NCI-H1048 (cell line): ENCODE measurements around the gene NCAPD2.
"Not testable (repeated sequence)": the region's sequence is repeated elsewhere in the genome, so short reads cannot be mapped to it uniquely, and the experiment has no call there.

Experiments
- DNase-seq: peaks from one replicate; lab custom pipeline; 2025; lab: John Stamatoyannopoulos, UW

The NCAPD2 gene

DNA sequence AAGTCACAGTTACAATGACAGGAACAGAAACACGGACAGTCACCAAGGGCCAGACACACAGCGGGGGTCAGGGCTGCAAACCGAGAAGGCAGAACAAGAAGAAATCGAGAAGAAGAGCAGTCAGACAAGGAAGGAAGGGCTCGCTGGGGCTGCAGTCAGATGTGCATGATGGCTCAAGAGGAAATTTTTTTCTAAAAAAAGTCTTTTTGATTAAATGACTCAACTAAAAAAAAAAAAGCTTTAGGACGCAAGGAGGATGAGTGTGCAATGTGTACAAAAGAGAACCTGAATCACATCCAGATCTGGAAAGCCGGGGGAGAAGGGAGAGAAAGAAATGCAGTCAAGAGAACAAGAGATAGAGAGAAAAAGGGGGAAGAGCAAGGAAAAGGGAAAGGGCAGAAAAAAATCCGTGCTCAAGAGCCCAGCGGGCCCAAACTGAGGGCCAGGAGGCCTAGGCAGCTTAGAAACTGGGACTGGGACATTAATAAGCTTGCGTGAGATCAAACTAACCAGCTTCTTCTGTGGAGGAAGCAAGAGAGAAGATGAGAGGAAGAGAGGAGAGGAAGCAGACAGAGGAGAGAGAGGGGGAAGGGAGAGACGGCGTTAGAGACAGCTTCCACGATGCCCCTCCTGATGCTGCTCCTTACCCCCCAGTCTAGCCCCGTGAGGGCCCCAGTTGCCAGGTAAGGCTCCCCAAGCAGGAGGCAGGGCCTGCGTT, 55.2 kb downstream of the NCAPD2 start:
- no peak for DNase-seq

DNA sequence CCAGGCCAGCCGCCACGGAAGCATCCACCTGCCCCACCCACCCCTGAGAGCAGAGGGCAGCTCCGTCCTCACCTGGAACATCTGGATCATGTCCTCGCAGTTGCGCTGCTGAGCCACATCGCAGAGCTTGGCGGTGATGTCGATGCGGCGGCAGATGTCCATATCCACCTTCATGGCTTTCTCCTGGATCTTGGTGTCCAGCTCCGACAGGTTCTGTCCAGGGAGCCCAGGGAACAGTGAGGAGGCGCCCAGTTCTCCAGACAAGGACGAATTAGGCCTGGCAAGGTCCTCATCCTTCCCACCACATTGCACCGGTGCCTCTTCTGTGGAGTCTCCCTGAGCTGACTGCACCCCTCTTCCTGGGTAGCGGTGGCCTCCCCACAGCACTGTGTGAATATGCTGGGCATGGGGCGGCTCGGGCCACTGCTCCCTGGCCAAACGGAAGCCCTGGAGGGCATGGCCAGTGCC, 55.8 kb downstream of the NCAPD2 start:
- DNase-seq, result no peak

DNA sequence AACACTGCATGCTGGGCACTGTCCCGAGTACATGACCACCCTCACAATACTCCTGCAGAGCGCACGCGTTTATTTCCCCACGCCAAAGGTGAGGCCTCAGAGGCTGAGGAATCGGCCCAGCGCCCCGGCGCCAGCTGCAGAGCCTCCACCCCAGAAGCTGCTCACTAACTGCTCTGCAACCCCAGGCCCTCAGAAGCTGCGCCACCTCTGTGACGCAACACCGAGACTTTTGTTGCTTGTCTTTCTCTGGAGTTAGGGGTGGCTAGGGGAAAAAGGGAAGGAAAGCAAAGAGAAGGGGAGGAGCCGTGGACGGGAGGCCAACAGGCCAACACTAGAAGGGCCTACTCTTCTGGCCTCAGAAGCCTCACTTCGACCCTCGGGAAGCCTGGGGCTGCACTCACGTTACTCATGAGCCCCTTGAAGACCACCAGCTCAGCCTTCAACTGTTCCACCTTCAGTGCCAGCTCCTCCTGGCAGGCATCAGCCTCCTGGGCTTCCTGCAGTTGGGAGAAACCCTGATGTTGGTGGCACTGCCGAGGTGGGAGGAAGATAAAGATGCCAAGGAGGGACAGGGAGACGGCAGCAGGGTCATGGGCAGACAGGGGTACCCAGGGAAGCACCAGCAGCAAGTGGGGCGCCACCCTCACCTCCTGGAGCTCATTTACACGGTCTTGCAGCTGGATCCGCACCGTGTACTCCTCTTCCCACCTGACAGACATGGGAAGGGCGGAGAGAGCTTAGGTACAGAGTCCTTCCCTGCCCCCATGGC, 56.6 kb downstream of the NCAPD2 start:
- no peak for DNase-seq

- DNase-seq, result no peak
These were observed 57.2 kb downstream of the NCAPD2 start for GRCh38 chr12:6551063-6551461.

GRCh38 chr12:6551496-6552139, 57.7 kb downstream of the NCAPD2 start:
- DNase-seq, result no peak

- no peak for DNase-seq
These were observed 58.2 kb downstream of the NCAPD2 start for GRCh38 chr12:6552140-6552551.

DNA sequence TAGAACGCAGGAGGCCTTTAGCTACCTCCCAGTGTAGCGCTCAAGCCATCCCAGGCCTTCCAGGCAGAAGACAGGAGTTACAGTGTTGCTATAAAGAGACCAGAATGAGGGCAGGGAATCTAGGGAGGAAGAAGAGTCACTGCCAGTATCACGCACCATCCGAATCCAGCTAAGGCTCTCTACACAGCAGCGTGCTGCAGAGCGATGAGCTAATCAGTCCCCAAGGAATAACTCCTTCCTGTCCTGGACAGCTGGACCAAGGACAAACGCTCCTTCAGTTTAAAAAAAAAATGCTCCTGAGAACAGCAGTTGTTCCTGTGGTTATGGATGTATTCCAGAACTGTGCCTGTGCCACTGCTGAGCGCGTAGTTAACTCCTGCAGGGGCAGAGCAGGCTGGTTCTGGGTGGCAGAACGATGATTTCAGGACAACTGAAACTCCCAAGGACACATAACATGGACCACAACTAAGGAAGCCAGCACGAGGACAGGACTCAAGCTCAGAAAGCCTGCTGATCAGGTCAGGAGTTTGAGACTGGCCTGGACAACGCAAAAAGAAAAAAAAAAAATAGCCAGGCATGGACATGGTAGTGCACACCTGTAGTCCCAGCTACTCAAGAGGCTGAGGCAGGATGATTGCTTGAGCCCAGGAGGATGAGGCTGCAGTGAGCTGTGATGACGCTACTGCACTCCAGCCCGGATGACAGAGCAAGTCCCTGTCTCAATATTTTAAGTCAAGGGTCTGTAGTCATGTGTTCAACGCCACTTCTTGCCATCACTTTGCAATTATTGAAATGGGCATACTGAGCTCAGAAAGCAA, 59.4 kb downstream of the NCAPD2 start:
- no peak for DNase-seq

DNA sequence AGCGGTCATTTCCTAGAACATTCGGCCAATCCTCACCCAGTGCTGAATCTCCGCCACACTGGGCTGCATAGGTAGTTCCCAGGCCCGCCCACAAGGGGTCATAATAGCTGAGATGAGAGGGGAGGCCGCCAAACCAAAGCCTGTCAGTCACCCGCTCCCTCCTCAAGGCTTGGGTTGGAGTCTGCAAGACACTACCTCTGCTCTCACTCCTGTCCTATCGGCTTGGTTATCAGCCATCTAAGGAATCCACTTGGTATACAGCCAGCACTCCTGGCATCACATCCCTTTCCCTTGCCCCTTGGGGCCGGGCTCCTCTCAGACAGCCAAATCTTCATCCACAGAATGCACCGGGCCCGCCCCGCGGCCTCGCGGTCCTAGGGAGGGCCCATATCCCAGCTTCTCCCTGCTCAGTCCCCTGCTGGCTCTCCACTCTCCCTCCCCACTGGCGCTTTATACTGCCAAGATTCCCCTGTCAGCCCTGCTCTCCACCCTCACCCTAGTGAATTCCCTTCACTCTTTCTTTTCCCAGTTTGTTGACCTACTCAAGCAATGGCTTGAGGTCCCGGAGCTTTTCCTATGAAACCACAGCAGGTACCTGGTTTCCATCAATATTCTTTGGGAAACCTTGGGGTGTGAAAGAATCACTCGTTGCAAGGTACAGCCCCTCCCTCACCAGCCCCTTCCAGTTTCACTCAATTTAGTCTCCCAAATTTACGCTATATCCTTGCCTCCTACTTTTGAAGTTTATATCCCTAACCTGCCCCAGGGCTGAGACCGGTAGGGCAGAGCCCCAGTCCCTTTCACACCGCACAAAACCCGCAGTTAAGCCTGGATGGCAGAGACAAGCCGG, 60.5 kb downstream of the NCAPD2 start:
- DNase-seq, result no peak

DNA sequence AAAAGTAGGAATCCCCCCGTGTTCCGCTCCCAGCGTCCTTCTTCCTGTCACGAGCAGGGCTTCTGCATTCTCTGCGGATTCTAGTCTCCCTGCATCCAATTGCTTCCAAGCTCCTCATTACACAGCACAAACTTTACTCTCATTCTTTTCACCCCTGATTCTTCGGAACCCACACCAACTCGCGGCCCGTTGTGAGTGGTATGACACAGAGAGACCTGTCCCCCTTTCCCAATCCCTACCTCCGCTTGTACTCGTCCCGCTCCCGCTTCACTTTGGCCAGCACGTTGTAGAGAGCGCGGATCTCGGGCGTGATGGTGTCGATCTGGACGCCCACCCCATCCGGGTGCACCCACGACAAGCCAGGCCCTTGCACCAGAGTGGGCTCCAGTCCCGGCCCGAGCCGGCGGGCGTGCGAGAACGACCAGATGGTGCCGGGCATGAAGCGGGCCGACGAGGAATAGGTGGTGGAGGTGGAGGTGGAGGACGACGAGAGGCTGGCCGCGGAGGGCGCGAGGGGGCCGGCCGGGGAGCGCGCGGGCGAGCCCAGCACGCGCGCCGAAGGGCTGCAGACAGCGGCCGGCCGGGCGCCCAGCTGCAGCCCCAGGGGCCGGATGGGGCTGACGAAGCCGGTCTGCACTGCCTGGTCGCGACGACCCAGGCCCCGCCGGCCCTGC, 61.3 kb downstream of the NCAPD2 start:
- no peak for DNase-seq

DNA sequence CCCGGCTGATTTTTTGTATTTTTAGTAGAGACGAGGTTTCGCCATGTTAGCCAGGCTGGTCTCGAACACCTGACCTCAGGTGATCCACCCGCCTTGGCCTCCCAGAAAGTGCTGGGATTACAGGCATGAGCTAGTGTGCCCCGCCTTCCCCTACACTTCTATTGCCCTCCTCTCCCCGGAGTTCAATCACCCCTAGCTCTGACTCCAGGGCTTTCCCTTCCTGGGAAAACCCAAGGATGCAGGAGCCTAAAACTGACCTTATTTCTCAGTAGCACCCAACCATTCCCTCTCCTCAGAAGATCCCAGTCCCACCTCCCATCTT, 62.6 kb downstream of the NCAPD2 start:
- DNase-seq, result not testable (repeated sequence)

- DNase-seq, result no peak
These were observed 63.0 kb downstream of the NCAPD2 start for GRCh38 chr12:6556857-6557256.

- DNase-seq, result not testable (repeated sequence)
These were observed 64.3 kb downstream of the NCAPD2 start for GRCh38 chr12:6558014-6558760.

DNA sequence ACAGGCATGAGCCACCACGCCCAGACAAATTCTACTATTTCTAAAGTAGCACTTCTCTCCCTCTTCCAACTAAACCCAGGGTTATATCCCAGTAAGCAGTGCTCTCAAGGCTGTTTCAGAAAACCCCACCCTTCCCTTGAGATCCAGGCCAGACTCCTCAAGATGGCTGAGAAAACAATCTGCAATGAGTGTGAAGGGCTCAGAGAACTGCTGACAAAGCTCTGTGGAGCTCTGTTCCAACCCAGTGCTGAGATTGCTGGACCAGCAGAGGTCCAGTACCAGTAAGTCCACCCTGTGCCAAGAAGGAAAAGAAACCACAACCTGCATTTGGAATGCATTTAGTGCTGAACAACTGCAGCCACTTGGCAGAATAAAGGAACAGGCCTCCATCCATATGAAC, 65.6 kb downstream of the NCAPD2 start:
- no peak for DNase-seq

DNA sequence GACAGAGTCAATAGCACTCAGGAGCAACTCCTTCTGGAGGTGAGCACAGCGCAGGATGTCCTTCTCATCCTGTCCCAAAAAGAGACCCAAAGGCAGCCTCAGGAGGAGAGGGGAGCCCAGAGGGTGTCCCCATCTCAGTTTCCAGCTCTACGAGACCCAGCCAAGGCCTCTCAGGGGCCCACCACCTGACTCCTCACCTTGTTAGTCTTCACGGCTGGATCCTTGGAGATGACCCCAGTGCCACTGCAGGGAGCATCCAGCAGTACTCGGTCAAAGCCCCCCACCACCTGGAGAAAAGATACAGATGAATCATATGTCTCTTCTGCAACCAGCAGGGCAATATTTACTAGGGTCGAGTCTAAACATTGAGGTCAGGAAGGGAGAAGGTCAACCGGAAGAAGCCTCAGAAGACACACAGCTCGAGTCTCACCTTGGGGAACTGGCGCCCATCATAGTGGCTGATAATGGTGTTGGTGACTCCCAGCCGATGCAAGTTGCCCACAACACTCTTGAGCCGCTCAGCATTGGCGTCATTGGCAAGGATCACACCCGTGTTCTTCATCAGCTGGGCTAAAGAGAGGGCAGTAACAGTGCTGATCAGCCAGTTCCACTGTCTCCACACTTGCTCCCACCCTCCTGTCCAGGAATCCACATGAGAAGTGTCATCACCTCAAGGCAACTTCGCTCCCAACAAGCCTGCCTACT, 66.8 kb downstream of the NCAPD2 start:
- no peak for DNase-seq

- no peak for DNase-seq
These were observed 69.0 kb downstream of the NCAPD2 start for GRCh38 chr12:6562881-6563280.

DNA sequence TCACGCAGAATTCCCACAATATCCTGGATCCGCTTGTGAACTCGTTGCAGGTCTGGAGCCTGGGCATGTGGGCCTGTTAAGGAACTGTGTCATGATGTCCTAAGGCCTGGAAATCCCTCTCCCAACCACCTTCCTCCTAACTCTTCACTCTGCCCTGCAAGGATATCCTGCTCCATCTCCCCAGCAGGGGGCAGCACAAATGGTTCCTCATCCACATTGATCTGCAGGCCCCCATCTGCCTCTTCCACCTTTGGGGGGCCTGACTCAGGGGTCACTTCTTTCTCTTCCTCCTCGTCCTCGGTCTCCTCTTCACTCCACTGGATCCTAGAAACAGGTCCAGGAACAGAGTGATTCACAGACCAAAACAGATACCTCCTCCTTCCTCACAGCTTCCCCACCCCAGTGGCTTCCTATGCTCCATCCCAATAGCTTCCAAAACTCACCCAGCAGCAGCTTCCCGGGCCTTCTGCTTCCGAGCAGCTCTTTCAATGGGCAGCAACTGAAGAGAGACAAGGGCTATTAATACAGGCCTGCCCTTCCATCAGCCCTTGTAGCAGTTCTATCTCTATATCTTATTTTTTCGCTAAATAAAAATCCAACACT, 69.6 kb downstream of the NCAPD2 start:
- DNase-seq, result peak; percentile 26

DNA sequence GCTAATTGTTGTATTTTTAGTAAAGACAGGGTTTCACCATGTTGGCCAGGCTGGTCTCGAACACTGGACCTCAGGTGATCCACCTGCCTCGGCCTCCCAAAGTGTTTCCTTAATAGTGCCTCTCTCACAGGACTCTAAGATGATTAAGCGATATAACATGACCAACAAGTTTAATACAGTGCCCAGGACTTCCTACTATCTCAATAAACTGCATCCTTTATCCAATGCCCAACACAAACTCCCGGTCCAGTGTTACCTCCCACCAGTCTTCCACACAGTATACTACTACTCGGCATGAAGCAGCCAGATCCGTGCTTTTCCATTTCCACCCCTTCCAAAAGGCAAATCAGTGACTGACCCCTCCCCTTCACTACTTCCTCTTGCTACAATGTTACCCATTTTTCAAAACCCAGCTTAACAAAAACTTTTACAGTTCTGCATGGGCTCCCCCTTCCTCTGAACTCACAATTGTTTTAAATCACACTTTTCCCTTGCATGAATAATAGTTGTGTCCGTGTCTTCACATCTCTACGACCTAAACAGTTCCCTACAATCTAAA, 73.3 kb downstream of the NCAPD2 start:
- DNase-seq, result no peak

GRCh38 chr12:6569312-6569711, 75.4 kb downstream of the NCAPD2 start:
- DNase-seq, result no peak

GRCh38 chr12:6569786-6570185, 75.9 kb downstream of the NCAPD2 start:
- no peak for DNase-seq
